HG02623 (cell line): ENCODE measurements around the gene PPDPF.

Source experiments
- ATAC-seq: cut with Tn5 transposase; IDR thresholded peaks from one replicate; pipeline ENCODE4 v1.9.1; 2021; ENCODE audit warnings: moderate library complexity; ENCODE audit not compliant: unreplicated experiment

Gene PPDPF

DNA sequence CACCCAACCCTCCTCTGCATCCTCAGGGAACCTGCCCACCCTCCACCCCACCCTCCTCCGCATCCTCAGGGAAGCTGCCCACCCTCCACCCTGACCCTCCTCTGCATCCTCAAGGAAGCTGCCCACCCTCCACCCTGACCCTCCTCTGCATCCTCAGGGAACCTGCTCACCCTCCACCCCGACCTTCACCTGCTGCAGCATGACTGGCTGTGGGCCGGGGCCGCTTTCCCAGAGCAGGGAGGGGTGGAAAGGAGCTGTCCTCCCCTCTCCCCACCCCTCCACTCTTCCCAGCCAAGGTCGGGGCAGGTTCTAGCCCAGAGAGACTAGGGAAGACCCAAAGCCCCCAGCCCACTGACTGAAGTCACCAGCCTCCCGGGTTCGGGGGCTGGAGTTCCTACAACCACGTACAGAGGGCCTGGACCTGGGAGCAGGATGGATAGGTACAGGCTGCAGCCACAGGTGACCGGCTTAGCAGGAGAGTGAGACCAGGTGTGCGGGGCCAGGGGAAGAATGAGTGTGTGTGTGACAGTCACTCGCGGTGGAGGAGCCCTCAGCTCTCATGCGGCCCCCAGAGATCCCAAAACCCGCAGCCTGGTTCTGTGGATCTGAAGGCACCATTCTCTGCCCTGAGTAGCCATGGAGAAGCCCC lies 33.3 kb upstream of the PPDPF start:
- ATAC-seq = no peak

- no peak for ATAC-seq
Measured at GRCh38 chr20:63487781-63488241, 32.8 kb upstream of the PPDPF start.

DNA sequence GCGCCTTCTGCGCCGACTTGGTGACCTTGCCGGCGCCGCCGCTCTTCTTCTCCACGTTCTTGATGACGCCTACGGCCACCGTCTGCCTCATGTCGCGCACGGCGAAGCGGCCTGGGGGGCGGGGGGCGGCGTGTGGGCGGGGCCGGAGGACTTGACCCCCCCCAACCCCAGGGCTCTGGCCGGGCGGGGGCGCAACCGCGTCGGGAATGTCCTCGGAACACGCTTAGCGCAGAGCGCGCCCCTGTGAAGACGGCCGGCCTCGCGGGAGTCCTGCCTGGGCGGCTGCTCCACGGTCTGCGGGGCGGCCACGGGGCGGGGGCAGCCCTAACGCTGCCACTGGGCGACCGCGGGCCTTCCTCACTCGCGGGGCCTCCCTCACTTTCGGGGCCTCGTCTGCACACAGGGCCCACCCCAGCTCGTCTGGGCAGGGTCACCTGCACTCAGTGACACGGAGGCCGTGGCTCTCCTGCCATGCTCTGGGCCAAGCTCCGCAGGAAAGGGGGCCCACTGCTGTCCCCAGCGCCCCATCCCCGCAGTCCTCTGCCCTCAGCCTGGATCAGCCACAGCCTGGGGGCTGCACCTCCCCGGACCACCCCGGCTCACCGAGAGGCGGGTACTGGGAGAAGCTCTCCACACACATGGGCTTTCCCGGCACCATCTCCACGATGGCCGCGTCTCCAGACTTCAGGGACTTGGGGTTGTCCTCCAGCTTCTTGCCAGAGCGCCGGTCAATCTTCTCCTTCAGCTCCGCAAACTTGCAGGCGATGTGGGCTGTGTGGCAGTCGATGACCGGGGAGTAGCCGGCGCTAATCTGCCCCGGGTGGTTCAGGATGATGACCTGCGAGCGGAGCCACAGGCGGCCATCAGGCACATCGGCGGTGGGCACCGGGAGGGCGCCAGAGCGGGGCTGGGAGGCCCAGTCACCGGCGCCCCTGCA lies 32.0 kb upstream of the PPDPF start:
- no peak for ATAC-seq

DNA sequence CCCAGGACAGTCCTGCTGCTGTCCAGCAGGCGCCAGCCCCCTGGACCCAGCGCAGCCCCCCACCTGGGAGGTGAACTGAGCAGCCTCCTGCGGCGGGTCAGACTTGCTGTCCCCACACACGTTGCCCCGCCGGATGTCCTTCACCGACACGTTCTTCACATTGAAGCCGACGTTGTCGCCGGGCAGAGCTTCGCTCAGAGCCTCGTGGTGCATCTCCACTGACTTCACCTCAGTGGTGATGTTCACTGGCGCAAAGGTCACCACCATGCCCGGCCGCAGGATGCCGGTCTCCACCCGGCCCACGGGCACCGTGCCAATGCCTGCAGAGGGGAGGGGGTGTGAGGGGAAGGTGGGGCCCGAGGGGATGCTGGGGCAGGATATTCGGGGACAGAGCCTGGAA lies 30.1 kb upstream of the PPDPF start:
- no peak for ATAC-seq

DNA sequence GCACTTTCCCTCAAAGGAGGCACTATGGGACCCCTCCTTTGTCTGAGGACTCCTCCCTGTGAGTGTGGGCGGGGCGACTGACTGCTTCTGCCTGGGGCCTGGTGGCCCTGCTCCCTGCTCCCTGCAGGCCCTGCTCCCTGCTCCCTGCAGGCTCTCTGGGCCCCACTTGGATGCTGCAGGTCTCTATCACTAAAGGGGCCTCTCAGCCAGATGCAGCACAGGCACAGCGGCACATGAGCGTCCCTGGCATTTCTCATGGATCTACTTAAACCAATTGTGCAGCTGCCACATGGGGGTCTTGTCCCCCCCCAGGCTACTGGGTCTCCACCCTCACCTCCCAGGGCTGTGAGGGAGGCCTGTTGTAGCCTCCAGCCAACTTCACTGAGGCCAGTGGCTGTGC lies 29.5 kb upstream of the PPDPF start:
- no peak for ATAC-seq

GRCh38 chr20:63491635-63492230 lies 28.8 kb upstream of the PPDPF start:
- ATAC-seq = no peak

DNA sequence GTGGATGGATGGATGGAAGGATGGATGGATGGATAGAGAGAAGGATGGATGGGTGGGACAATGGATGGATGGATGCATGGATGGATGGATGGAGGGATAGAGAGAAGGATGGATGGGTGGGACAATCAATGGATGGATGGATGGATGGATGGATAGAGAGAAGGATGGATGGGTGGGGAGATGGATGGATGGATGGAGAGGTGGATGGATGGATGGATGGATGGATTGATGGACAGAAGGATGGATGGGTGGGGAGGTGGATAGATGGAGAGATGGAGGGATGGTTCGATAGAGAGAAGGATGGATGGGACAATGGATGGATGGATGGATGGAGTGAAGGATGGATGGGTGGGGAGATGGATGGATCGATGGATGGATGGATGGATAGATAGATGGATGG lies 28.0 kb upstream of the PPDPF start:
- ATAC-seq = no peak

DNA sequence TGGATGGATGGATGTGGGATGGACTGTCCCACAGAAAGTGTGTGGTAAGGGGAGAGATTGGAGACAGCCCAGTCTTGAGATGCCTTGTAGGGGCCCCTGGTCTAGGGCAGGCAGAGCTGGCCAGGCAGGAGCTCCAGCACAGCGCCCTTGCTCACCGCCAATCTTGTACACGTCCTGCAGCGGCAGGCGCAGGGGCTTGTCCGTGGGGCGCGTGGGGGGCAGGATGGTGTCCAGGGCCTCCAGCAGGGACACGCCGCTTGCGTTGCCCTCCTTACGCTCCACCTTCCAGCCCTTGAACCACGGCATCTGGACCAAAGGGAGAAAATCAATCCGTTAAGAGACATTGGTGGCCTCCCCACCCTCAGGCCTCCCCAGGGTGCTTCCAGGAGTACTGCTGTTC lies 27.6 kb upstream of the PPDPF start:
- no peak for ATAC-seq

DNA sequence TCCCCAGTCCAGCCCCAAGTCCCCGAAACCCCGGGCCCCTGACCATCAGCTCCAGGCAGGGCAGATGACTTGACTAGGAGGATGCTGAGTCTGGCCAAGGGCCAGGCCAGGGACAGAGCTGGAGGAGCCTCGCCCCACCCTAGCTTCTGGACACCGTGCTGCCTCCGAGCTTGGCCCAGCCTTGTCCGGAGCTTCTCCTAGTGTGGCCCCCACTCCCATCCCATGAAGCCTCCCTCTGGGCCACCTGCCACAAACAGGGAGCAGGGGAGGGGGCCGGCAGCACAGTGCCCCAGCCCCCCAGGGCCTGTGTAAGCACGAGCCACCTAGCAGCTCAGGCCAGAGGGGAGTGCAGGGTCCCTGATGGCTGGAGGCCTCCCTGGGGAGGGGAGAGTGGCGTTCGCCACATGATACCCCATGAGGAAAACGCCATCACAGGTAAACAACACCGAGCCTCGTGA lies 27.0 kb upstream of the PPDPF start:
- no peak for ATAC-seq

GRCh38 chr20:63494084-63494419 lies 26.5 kb upstream of the PPDPF start:
- ATAC-seq = no peak

- ATAC-seq = no peak
Measured at GRCh38 chr20:63494420-63495166, 26.0 kb upstream of the PPDPF start.

DNA sequence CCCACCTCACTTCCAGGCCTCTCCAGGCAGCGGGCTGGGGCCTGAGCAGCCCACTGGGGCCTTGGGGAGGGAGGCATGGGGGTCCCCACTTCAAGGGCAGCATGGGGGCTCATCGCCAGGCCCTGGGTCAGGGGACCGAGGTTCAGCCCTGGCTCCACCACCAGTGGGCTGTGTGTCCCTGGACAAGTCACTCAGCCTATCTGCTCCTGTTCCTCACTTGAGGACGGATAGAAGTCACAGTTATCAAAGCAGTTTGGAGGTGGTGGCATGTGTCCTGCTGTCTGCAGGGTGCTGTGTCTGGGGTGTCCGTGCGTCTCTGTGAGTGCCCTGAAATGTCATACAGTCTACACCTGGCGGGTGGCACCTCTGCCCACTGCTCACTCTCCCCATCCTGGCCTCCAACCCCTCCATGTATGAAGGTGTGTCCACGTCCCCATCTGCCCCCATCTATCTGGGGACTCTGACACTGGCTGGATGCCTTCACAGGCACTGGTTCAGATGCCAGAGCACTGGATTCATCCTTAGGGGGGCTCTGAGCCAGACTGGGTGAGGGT lies 25.3 kb upstream of the PPDPF start:
- no peak for ATAC-seq

- ATAC-seq = no peak
Measured at GRCh38 chr20:63495741-63496595, 24.6 kb upstream of the PPDPF start.

DNA sequence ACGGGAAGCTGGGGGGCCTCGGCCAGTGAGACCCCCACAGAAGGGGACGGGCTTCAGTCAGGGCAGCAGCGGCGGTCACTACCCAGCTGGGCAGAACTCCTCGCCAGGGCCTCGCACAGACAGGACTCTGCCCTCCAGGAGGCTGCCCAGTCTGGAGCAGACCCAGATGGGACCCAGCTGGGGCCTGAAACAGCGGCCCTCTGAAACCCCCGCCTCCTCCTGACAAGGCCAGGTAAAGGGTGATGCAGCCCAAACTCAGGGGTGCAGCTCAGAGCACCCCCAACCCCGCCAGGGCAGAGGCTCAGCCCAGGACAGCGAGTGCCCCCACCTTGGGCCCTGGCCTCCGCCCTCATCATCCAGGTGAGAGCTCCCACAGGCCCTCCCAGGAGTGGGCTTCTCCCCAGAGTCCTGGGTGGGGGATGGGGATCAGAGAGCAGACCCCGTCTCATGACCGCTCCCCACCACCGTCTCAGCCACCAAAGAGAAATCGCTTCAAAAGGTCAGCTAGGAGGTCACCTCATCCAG lies 23.9 kb upstream of the PPDPF start:
- no peak for ATAC-seq

DNA sequence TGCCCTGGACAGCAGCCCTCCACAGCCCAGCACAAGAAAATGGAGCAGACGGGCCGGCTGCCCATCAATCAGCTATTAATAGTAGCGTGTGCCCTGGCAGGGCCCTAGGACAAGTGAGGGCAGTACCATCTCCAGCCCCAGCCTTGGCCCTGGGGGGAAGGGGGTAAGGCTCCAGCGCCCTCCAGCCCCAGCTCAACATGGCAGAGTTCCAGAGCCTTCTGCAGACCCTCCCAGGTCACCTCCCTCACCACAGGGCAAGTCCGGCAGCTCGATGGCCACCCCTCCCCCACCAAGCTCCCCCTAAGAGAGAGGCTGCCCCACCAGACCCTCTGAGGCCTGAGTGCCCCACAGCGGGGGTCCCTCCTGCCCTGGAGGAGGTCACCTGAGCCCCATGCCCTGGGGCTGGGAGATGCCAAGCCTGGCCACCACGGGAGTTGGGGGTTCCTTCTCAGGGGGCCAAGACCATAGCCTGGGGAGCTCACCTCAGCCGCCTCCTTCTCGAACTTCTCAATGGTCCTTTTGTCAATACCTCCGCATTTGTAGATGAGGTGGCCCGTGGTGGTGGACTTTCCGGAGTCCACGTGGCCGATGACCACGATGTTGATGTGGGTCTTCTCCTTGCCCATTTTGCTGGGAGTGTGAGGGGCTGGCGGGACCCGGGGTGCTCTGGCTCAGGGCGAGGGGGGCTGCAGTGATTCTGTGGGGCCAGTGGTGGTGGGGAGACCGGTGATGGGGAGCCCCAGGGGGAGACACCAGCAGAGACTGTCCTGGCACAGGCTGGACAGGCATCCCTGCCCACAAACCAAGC lies 23.2 kb upstream of the PPDPF start:
- no peak for ATAC-seq

DNA sequence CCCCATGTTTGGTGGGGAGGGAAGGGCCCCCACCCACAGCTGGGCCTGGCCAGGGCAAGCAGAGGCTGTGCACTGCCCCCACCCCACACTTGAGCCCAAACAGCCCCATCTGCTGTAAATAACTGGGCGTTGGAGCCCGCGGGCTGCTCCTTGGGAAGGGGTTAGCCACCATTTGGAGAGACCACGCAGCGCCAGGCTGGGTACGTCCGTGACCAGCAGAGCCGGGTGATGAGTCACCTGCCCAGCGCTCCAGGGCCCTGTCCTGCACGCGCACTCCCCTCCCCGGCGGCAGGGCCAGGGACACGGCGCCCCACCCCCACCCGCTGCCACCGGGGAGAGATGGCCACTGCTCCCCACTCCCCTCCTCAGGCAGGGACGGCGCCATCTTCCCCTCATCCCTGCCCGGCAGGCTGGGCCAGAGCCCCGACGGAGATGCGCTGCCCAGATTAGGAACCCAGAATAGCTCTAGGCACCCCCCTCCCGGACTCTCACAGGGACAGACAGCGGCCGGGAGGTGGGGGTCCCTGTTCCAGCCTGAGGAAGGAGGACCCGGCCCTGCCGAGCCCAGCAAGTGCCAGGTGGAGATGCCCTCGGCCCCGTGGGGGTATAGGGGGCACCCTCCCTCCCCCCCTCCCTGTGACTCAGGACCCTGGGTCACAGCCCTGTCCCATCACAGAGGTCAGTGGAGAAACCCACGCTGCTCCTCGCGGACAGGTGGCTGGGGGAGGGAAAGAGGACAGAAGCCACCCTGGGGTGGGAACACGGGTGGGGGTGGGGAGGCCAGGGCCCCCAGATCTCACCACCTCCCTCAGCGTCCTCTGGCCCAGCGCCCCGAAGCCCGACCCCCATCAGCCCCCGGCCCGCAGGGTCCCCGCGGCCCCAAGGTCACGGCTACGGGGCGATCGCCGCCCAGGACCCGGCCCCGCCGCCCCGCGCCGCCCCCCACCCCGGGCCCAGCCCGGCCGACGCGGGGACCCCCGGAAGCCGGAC lies 22.3 kb upstream of the PPDPF start:
- no peak for ATAC-seq

DNA sequence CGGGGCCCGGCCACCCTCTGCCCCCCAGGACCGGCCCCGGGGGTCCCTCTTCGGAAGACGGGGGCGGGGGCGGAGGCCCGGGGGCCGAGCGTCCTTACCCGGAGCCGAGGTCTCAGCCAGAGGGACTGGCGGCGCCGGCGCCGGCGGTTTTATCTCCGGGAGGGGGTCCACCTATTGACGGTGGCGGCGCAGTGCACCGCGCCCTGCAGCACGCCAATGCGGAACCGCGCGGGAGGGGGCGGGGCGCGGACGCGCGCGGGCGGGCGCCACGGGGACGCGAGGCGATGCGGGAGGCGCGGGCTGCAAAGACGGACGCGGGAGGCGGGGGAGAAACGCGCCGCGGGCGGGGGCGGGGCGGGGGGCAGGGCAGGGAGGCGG lies 21.6 kb upstream of the PPDPF start, which contains the start of gene EEF1A2:
Gene EEF1A2, minus strand, starts transcription at position 124 of the 378 bp plus-strand sequence. CDS start 1,320 bp downstream, outside the sequence.
- no peak for ATAC-seq
